ENCODE data around the gene ARL2BP.

ARL2BP gene

DNA sequence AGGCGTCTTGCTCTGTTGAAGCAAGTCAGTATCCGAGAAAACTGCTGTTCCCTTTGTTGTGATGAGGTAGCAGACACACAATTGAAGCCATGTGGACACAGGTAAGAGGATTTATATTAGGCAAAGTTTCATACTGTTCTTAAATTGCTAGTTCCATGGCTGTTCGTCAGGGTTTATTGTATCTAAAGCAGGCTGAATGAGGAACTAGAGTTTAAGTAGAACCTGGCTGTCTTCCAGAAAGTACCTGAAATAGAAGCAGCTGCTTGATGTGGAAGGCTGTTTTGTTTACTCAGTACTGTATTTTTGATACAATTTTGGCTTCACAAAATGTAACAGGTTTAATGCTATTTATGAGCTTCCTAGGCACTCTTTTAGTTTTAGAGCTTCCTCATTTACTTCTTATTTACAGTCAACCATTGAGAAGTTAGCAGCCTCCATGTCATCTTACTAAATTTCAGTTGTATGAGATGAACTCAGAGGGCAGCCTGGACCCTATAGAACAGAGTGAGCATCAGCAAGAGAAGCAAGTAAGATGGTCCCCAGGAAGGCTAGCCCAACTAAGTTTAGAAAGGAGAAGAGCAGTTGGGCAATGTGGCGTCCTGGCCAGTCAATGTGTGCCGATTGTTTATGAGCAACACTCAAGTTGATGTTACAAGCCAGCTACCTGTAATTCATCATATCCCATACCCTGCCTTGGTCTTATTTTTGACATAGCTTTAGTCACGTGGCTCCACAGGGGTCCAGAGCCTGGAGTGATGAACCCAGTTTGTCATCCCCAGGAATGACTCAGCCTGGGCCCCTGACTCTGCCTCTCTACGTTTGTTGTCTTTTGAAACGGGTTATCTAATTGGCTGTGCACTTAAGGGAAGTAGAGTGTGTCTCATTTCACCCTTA, 9.7 kb upstream of the ARL2BP start:
- no peak for DNase-seq

DNA sequence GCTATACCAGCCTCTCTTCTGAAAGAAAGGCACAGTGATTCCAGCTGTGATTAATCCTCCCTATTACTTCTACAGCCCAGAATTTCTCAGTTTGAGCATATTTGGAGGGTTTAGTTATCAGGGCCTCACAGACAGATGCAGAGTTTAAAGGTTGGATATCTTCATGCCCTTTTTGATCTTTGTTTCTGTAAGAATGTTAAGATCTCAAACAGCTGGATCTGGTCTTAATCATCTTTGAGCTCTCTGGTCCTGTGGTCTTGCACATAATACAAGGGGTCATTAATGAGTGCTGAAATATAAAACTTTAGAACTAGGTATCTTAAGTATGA, 9.1 kb upstream of the ARL2BP start:
- no peak for DNase-seq

DNA sequence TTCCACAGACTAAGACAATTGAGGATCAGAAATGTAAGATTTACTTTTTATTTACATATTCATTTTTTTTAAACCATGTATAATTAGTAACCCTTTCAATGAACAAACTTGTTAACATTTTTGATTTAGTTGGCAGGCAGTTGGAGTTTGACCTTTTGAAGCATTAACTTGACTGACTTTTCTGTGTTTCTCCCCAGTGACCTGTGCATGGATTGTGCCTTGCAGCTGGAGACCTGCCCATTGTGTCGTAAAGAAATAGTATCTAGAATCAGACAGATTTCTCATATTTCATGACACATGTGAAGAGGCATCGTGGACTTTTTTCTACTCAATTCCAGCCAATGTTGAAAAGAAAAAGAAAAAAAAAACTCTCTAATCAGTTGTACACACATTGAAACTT, 6.4 kb upstream of the ARL2BP start:
- no peak for DNase-seq

DNA sequence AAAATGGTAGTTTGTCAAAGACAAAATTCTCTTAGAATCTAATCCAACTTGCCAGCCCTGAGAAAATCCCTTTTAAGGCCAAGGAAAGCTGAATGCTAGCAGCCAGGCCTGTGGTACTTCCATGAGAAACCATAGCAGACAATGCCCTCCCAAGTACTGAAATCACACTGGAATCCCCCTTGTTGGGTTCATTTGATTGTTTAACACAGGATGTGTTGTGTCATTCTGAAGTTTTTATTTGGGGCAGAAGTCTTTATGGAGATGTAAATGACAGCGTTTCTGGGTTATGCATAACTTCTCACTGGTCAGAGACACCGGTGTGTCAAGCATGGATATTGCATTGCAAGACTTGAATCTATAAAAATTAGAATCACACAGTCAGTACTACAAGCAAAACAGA, 6.0 kb upstream of the ARL2BP start:
- no peak for DNase-seq

DNA sequence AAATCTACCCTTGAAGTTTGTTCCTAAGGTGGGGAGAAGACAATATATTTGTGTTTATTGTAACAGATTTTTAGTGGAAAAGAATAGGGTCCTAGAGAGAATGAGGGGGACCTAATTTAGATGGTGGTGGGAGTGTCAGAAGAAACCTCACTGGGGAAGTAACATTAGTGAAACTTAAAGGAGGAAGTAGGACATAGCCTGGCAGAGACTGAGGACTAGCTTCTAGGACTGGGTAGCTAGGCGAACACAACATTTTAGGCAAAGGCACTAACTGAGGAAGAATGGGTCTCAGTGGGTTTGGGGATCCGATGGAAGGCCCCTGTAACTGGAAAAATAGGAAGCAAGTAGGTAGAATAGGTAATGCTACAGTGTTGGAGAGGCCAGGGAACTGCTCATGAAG, 4.2 kb upstream of the ARL2BP start:
- DNase-seq = no peak

DNA sequence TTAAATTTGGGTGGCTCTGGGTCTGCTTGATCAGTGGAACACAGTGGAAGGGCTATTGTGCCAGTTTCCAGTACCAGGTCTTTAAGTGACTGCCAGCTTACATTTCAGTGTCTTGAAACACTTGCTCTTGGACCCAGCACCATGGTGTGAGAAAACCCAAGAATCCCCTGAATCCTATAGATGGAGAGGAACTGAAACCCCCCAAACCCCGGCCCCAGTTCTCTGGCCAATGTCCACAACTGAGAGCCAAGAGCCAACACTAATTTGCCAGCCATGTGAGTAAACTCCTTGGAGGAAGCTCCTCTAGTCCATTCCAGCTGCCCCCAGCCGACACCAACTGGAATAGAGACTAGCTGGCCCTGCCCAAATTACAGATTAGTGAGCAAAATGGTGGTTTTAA, 2.4 kb upstream of the ARL2BP start:
- no peak for DNase-seq

DNA sequence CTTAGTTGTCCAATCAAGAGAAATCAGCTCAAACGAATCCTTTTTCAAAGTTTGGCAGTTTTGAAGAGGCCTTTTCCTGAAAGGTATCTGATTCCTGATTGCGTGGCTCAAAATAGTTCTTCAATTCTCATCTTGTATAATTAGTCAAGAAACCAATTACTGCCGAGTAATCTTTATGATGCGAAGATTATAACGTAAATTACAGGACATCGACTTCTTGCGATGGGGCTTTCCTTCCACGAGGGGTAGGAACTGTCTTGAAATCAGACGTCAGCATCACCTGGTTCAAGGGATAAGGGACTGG, 644 bp upstream of the ARL2BP start:
- DNase-seq = no peak

DNA sequence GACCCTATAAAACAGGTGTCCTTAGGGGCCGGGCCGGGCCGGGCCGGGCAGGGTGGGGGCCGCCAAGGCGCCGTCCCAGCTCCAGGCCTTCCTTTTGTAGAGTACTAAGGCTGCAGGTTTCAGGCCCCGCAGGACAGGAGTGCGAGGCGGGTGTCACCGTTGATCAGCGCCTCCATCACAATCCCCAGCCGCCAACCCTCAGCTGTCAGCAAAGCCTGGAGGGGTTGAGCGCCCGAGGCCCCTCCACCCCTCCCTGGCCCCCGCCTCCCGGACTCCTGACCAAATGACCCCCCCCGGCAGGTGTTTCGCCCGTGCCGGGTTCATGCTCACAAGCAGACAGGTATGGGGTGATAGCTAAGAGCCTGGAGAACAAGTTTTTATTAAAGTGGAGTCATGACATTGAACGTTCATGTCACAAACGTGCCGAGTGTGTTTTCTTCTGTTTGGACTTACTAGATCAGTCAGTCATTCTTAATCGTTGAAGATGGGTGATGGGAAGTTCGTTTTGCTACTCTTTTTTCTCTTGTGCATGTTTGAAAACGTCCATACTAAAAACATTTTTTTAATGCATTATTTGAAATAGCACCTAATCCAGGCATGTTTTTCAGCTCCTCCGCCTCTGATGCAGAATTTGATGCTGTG, 534 bp downstream of the ARL2BP start:
- DNase-seq = no peak

DNA sequence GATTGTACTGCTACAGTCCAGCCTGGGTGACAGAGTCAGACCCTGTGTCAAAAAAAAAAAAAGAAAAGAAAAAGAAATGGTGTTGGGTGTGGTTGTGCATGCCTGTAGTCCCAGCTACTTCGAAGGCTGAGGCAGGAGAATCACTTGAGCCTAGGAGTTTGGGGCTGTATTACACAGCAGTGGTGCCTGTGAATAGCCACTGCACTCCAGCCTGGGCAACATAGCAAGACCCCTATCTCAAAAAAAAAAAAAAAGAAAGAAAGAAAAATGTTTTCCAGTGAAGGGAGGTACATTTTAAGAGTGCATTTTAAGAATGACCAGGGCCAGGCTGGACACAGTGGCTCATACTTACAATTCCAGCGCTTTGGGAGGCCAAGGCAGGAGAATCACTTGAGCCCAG, 6.3 kb downstream of the ARL2BP start:
- no peak for DNase-seq

DNA sequence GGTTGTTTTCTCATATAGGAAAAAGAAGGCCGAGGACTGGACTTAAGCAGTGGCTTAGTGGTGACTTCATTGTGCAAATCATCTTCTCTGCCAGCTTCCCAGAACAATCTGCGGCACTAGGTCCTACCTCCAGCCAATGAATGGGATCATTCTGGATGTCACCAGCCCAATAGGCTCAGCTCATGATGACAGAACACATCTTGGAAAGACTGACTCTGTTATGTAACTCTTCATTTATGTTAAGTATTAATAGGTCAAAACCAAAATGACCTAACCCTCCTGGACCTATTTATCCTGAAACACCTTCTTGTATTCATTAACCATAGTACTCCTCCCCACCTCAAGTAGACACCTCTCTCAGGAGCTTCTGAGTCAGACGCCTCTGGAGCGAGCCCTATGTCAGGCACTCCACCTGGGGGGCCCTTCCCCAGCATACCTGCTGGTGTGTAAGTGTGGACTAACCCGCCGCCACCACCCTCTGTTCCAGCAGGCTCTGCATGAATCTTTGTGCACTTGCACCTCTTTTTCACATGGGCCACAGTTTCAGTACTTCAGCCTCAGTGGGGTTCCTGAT, 7.2 kb downstream of the ARL2BP start:
- DNase-seq = no peak

DNA sequence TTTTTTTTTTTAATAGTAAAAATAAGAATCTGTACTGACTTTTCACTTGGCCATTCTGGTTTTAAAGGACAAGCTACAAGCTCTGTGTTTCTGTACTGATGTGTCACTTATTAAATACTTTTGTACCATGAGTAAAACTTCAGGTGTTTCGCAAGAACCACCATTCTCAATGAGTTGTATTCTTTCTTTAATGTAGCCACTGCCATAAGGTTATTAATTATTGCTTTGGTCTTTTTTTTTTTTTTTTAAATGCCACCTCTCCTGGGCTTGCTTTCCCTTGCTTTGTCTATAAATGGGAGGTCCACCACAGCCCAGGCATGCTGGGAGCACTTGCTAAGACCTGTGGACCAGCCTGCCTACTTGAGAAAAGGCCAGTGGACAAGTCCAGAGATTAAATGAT, 8.4 kb downstream of the ARL2BP start:
- DNase-seq = no peak

DNA sequence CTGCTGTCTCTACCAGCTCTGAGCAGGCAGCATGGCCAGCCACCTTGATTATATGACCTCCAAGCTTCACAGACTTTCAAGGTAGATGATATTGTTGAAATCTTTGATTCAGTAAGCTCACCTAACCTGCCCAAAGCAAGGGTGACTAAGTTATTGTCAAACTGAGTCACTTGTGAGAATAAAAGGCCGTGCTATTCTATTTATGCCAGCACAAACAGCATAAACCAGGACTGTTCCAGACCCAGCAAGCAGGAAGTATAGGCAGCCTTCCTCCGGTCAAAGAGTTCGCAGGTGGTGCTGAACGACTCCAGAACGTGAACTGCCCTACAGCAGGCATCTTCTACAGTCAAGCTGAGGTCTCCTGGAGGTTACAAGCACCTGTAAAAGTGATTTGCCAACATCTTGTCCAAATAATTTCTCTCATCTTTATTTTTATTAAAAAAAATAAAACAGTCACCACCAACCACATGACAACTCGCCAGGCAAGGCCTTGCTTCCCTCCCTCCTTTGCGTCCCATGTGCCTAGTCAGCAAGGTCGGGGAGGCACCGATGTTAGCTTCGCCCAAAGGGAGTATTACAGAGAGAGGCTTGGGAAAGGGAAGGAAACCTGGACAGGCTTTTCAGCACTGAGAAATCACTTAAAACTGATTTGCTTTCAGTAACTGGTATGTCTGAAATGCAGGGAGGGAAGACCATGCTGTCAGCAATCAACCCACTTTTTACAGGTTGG, 10.8 kb downstream of the ARL2BP start:
- DNase-seq = no peak

DNA sequence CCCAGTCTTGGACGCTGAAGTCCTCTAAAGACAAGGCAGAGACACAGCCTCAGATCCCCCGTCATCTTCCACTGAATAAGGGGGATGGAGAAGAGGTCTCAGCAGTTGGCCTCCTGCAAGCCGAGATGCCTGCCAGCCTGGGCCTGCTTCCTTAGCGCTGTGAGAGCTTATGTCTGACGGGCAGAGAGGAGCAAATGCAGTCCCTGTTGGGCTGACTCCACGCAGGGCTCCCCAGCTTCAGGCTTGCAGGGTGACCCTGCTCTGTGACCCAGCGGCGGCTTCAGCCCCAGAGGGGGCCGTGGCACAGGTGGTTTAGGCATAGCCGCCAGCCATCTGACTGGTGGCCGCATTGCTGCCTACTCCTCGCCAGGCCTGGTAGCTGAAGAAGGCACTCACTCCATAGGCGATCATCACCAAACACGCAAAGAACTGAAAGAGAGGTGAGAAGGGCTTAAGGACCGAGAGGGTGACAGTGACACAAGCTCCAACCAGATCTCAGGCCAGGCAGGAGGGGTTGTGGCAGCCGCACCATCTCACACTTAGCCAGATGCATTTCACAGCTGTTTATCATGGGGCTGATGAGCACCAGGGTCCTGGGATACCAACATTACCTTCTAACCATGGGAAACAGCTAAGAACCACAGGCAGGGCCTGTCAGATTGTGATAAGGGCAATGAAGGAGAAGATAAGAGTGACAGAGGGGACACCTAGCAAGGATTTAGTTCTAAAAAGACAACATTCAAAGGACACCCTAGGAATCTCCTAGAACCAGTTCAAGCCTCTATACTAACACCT, 11.7 kb downstream of the ARL2BP start:
- DNase-seq = no peak

DNA sequence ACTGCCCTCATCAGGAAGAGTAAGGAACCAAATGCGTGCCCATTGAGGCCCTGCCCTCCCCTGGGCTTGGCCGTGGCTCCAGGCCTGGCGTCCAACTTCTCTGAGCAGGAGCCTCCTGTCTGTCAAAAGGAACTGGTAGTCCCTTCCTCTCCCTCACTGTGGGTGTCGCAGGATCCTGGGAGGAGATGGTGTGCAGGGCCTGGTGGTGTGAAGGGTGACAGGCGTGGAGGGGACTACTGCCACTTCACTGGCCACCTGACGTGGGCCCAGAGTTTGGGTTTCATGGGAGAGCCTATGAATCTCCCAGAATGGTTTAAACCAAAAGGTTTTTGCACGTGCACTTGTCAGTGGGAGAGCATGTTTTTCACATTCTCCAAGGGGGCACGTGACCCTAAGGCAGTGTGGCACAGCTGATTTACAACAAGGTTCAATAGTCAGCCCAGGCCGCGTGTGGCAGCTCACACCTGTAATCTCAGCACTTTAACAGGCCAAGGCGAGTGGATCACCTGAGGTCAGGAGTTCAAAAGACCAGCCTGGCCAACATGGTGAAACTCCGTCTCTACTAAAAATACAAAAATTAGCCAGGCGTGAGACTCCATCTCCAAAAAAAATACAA, 12.5 kb downstream of the ARL2BP start:
- DNase-seq = no peak

DNA sequence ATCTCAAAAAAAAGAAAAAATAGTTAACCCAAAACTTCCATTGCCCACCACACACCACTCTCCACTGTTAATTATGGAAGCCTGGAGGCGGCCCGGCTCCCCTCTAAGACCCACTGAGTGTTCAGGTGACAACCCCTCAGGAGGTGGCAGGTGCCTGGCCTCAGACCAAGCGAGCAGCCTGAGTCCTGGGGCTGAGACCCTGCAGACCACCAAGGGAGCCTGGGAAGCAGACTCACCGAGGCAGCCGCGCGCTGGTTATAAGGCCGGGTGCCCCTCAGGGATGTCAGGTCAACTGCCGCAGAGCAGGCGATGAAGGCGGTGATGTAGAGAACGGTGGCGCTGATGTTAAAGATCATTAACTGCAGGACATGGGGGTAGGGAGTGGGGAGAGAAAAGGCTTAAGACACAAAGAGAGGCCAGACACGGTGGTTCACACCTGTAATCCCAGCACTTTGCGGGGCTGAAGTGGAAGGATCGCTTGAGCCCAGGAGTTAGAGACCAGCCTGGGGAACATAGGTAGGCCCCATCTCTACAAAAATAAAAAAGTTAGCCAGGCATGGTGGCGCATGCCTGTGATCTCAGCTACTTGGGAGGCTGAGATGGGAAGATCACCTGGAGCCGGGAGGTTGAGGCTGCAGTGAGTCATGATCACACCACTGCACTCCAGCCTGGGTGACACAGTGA, 13.3 kb downstream of the ARL2BP start:
- no peak for DNase-seq

DNA sequence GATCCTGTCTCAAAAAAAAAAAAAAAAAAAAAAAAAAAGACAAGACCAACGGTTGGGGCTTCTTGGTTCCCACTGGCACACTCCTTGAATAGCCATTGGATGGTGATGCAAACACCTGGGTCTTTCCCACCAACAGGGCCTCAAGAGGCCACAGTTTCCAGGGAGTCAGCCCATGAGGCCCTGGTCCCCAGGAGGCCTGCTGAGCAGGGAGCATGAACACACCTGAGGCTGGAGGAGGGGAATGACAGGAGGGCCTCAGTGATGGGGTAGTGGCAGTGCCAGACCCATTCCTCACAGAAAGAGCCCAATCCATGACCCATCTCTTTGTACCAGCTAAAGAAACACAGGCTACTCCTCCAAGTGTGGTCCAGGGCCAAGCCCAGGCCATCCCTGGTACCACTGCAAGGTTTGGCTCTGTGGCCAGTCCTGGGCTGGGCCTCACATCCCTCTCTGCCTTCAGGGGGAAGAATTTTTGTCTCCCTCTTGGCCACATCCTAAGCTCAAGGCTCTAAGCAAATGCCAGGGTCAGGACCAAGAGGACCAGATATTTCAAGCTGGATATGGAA, 13.9 kb downstream of the ARL2BP start:
- DNase-seq = no peak

DNA sequence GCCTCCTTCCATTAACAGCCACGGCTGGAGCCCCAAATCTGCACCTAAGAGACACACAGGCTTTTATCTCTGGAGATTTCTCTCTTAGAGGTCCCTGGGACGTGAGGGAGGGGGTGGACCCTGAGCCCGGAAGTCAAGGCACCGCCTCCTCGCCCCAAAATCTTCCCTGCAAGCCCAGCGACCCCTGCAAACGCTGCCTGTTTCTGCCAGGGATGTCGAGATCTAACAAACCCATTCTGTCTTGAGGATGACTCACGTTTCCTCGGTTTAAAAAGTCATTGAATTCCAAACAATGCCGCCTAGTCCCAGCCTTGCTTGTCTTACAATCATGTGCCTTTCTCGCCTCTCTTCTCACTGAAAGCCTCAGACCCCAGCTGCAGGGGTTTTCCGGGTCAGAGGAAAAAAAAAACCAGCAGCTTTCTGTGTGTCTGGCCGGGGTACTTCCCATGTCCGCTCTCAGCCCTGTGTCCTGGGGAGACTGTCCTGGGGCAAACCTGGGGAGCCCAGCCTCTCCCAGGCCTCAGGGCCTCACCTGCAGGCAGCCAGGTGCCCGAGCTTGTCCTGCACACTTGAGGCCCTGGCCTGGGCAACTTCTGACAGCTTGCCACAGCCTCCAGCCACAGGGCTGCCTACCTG, 15.4 kb downstream of the ARL2BP start:
- peak; percentile 79 for DNase-seq

DNA sequence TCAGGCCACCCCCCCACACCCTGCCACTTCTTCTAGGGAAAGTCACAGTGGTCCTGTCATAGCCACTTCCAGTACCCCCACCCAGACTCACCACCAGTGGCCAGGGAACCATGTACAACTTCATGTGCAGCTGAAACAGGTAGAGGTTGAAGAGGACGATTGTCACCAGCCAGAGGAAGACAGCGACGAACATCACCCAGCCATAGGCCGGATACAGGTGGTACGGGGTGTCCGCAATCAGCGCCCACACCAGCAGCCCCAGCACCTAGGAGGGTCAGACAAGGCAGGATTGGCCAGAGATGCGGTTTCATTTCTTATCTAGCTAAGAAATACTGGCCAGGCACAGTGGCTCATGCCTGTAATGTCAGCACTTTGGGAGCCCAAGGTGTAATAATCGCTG, 16.7 kb downstream of the ARL2BP start:
- DNase-seq = no peak

DNA sequence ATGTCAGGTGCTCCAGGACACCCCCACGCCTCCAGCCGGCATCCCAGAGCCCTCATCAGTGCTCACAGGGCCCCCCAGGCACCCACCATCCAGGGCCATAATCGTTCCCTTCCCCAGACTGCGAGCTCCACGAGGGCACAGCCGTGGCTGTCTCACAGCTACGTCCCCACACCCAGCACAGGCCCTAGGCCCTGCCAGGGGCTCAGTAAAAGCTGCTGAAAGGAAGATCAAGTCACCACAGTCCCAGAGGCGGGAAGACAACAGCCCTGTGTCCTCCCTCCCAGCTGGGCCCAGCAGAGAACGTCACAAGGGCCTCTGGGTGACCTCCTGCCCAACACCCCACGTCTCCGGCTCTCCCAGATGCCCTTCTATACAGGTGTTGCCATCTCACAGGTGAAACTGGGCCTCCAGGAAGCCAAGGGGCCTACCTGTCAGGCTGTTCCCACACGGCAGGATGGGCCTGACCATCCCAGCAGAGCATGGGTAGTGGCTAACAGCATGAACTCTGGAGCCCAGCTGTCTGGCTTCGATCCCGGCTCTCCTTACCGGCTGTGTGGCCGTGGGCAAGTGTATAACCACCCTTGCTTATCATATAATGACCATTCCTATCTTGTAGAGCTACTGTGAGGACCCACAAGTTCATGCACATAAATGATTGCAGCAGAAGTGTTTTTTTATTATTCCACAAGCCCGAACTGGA, 17.9 kb downstream of the ARL2BP start:
- DNase-seq = peak; percentile 55
